Esophagus squamous epithelium (tissue), 4 donors: Measurements from ENCODE around the gene CDK6.

ENCODE experiments used
- CTCF ChIP-seq, 6 experiments: fragments of 450-650 bp in 4 of 6; fragments of 200-600 bp in 2 of 6; sonication (generic) in 2 of 6; IDR thresholded peaks; one replicate each; pipeline ENCODE4 v1.5.1; 2016 to 2019; ENCODE audit warnings: antibody characterized with exemption in 6 of 6, mild to moderate bottlenecking in 4 of 6, moderate library complexity in 4 of 6
- POLR2A ChIP-seq, 4 donors: fragments of 450-650 bp; IDR thresholded peaks; one replicate each; pipeline ENCODE4 v1.6.1; 2017; ENCODE audit warnings: antibody characterized with exemption in 4 of 4, mild to moderate bottlenecking in 4 of 4, moderate library complexity in 3 of 4

GRCh38 chr7:92737706-92738105 is 98.7 kb downstream of the CDK6 start:
- TF ChIP-seq CTCF (IDR thresholded peaks at IDR 0.05) = no peak
- TF ChIP-seq POLR2A (IDR thresholded peaks at IDR 0.05) = no peak
